Measurements from ENCODE around the gene SNX21.
A peak's percentile ranks its signal among the peaks of the same experiment; 100 is the strongest.
"Not testable (repeated sequence)": the region's sequence is repeated elsewhere in the genome, so short reads cannot be mapped to it uniquely, and the experiment has no call there.

SNX21 gene

DNA sequence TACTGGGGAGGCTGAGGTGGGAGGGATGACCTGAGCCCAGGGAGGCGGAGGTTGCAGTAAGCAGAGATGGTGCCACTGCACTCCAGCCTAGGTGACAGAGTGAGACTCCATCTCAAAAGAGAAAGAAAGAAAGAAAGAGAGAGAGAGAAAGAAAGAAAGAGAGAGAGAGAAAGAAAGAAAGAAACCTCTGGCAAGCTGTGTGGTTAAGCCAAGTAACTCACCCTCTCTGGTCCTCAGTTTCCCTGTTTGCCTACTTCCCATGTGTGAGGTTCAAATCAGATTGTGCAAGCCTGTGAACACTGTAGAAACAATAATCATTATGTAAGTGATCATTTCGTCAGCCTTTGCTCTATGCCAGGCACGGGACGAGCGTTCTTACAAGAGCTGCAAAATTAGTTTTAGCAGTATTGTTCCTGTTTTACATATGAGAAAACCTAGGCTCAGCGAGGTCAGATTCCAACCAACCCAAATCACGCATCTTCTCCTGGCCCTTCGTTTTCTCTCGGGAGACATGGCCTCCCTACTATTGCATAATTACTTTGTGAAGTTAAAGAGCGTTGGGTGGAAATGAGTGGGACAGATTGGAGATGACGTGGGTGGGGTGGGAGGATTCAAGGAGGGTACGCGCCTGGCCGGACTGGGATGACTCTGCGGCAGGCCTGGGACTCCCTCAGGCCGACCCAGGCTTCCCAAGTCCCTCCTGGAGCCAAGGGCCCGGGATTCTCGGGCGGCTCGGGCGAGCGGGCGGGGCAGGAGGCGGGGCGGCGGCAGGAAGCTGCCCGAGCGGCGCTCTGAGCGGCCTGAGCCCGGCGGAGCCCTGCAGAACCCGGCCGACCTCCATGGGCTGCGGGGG lies at the start of gene SNX21:
SNX21 (plus strand) TSS at position 770 of the 853 bp plus-strand sequence. CDS start 121 bp downstream, outside the sequence.
- H3K4me1 ChIP-seq (ENCODE audit: control insufficient read depth, insufficient read depth, low read length, unreplicated experiment) = peaks cover 25% of the 10 kb centered on the region
- no peaks in the 10 kb centered on the region for H3K27me3 ChIP-seq (ENCODE audit: insufficient read depth, low read length)
- no peaks in the 10 kb centered on the region for H3K36me3 ChIP-seq (ENCODE audit: insufficient read depth, low read length)
- peak within 1 kb of the TSS; percentile 73 for H2AFZ ChIP-seq (ENCODE audit: low read length, unreplicated experiment)
- peak within 1 kb of the TSS; percentile 88 for H3K4me3 ChIP-seq (ENCODE audit: low read depth, low read length)
- peak within 1 kb of the TSS; percentile 82 for H3K27ac ChIP-seq (ENCODE audit: low read depth, low read length)
- peaks cover 16% of the 10 kb centered on the region for H3K79me2 ChIP-seq (ENCODE audit: control insufficient read depth, insufficient read depth, low read length, unreplicated experiment)

- Histone ChIP-seq H3K4me1 (ENCODE audit: control insufficient read depth, insufficient read depth, low read length, unreplicated experiment) (peaks cover 4% of the 10 kb centered on the region), H3K27ac (ENCODE audit: low read depth, low read length) (no peak overlapping the region)
These were observed 45.2 kb upstream of the SNX21 start for GRCh38 chr20:45788351-45788750.

DNA sequence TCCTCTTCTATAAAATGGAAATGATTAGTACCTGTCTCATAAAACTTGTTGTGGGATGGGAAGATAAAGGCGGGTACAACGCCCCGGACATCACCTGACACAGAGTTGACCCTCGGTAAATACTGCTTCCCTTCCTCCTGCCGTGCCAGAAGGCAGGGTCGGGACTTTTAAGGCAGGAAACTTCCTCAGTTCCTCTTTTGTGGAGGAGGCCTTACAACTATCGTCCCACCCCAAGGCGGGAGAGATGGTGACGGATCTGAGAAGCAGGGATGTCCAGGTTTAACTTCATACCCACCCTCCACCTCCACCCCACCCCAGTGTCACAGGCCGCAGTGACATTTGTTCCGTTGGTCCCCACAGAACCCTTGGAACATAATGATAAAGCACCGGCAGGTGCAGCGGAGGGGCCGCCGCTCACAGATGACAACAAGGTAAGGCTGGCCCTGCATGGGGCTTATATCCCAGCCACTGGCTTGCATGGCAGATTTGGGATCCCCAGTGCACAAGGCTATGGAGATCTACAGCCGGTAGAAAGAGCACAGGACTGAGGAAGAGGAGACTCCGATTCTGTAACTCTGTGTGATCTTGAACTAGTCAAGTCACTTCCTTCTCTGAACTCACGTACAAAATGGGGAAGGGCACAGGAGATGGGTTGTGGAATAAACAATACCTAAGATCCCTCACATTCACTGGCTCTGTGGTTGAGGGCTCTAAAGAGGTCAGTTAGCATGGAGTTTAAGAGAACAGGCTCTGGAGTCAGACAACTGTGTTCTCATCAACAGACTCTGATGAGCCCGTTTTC lies 41.1 kb upstream of the SNX21 start:
- Histone ChIP-seq H3K27me3 (ENCODE audit: insufficient read depth, low read length) (no peaks in the 10 kb centered on the region), H3K36me3 (ENCODE audit: insufficient read depth, low read length) (peaks cover 20% of the 10 kb centered on the region; the same call in 1 of the 2 replicates), H2AFZ (ENCODE audit: low read length, unreplicated experiment) (peak overlapping the region; percentile 94), H3K79me2 (ENCODE audit: control insufficient read depth, insufficient read depth, low read length, unreplicated experiment) (peaks cover 12% of the 10 kb centered on the region), H3K27ac (ENCODE audit: low read depth, low read length) (peak overlapping the region; percentile 52), H3K4me1 (ENCODE audit: control insufficient read depth, insufficient read depth, low read length, unreplicated experiment) (peaks cover 4% of the 10 kb centered on the region), H3K4me3 (ENCODE audit: low read depth, low read length) (peak overlapping the region; percentile 94)

More at GRCh38 chr20:45788351-45788750, 45.2 kb upstream of the SNX21 start:
- Histone ChIP-seq H2AFZ (ENCODE audit: low read length, unreplicated experiment) (no peak overlapping the region), H3K27me3 (ENCODE audit: insufficient read depth, low read length) (no peaks in the 10 kb centered on the region), H3K36me3 (ENCODE audit: insufficient read depth, low read length) (no peaks in the 10 kb centered on the region), H3K79me2 (ENCODE audit: control insufficient read depth, insufficient read depth, low read length, unreplicated experiment) (peaks cover 12% of the 10 kb centered on the region), H3K4me3 (ENCODE audit: low read depth, low read length) (no peak overlapping the region)

- peaks cover 12% of the 10 kb centered on the region for H3K79me2 ChIP-seq (ENCODE audit: control insufficient read depth, insufficient read depth, low read length, unreplicated experiment)
- no peaks in the 10 kb centered on the region for H3K27me3 ChIP-seq (ENCODE audit: insufficient read depth, low read length)
- peaks cover 23% of the 10 kb centered on the region; the same call in 1 of the 2 replicates for H3K36me3 ChIP-seq (ENCODE audit: insufficient read depth, low read length)
- H3K27ac ChIP-seq (ENCODE audit: low read depth, low read length) = no peak overlapping the region
- H3K4me1 ChIP-seq (ENCODE audit: control insufficient read depth, insufficient read depth, low read length, unreplicated experiment) = peaks cover 4% of the 10 kb centered on the region
- no peak overlapping the region for H3K4me3 ChIP-seq (ENCODE audit: low read depth, low read length)
- no peak overlapping the region for H2AFZ ChIP-seq (ENCODE audit: low read length, unreplicated experiment)
These were observed 37.1 kb upstream of the SNX21 start for GRCh38 chr20:45796337-45797065.

GRCh38 chr20:45797510-45797909 lies 36.1 kb upstream of the SNX21 start:
- H3K4me3 ChIP-seq (ENCODE audit: low read depth, low read length); H3K79me2 ChIP-seq (ENCODE audit: control insufficient read depth, insufficient read depth, low read length, unreplicated experiment); H3K27ac ChIP-seq (ENCODE audit: low read depth, low read length); H3K4me1 ChIP-seq (ENCODE audit: control insufficient read depth, insufficient read depth, low read length, unreplicated experiment); H2AFZ ChIP-seq (ENCODE audit: low read length, unreplicated experiment); H3K27me3 ChIP-seq (ENCODE audit: insufficient read depth, low read length): not testable (repeated sequence)
- peaks cover 23% of the 10 kb centered on the region; the same call in 1 of the 2 replicates for H3K36me3 ChIP-seq (ENCODE audit: insufficient read depth, low read length)

GRCh38 chr20:45797955-45798354 lies 35.6 kb upstream of the SNX21 start:
- not testable (repeated sequence) for H3K27me3 ChIP-seq (ENCODE audit: insufficient read depth, low read length); H3K4me3 ChIP-seq (ENCODE audit: low read depth, low read length); H3K27ac ChIP-seq (ENCODE audit: low read depth, low read length); H2AFZ ChIP-seq (ENCODE audit: low read length, unreplicated experiment); H3K4me1 ChIP-seq (ENCODE audit: control insufficient read depth, insufficient read depth, low read length, unreplicated experiment); H3K79me2 ChIP-seq (ENCODE audit: control insufficient read depth, insufficient read depth, low read length, unreplicated experiment)
- H3K36me3 ChIP-seq (ENCODE audit: insufficient read depth, low read length) = peaks cover 23% of the 10 kb centered on the region; the same call in 1 of the 2 replicates

DNA sequence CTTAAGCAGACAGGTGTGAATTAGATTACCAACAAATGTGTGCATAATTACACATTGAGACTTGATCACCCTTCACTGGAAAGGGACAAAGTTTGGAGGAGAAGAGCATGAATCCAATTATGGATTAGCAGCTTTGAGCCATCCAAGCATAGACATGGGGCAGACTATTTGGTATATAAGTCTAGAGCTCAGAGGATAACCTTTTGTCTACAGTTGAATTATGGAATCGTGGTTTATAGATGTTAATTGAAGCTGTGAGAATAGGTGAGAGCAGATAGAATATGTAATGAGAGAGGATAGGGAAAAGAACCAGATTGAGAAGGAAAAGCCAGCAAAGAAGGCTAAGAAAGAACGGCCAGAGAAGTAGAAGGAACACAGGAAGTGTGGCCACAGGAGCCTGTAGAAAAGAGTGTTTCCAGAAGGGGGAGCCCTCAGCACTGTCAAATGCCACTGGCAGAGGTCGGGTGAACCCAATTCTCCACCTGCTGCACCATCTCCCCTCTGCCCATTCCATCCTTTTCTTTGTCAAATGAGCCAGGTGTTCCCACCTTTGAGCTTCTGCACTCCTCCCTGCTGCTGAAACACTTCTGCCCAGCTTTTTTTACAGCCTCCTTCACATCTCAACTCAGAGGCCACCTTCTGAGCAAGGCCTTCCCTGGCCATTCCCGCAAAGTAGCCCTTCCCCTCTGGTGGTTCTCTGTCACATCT lies 34.5 kb upstream of the SNX21 start:
- no peak overlapping the region for H3K4me3 ChIP-seq (ENCODE audit: low read depth, low read length)
- no peaks in the 10 kb centered on the region for H3K4me1 ChIP-seq (ENCODE audit: control insufficient read depth, insufficient read depth, low read length, unreplicated experiment)
- peak overlapping the region; percentile 8; the same call in 1 of the 2 replicates for H3K27ac ChIP-seq (ENCODE audit: low read depth, low read length)
- no peak overlapping the region for H2AFZ ChIP-seq (ENCODE audit: low read length, unreplicated experiment)
- no peaks in the 10 kb centered on the region for H3K27me3 ChIP-seq (ENCODE audit: insufficient read depth, low read length)
- H3K36me3 ChIP-seq (ENCODE audit: insufficient read depth, low read length) = peaks cover 26% of the 10 kb centered on the region
- no peaks in the 10 kb centered on the region for H3K79me2 ChIP-seq (ENCODE audit: control insufficient read depth, insufficient read depth, low read length, unreplicated experiment)

DNA sequence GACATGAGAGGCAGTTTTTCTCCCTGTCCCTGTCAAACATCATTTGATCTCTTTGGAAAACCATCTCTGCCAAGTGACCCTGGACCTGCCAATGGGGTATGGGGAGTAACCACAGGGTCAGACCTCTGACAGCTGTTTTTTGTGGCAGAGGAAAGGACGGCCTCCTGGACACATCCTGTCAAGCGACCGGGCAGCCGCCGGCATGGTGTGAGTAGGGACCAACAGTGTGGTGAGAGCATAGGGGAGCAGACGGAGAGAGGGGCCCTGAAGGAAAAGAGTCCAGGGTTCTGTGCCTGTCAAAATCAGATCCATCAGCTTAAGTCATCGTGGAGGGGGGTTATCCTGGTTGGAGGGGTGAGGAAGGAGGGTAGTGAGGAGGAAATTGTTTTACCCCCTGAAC lies 31.7 kb upstream of the SNX21 start:
- no peaks in the 10 kb centered on the region for H3K4me1 ChIP-seq (ENCODE audit: control insufficient read depth, insufficient read depth, low read length, unreplicated experiment)
- no peaks in the 10 kb centered on the region for H3K79me2 ChIP-seq (ENCODE audit: control insufficient read depth, insufficient read depth, low read length, unreplicated experiment)
- H3K27me3 ChIP-seq (ENCODE audit: insufficient read depth, low read length) = no peaks in the 10 kb centered on the region
- H3K27ac ChIP-seq (ENCODE audit: low read depth, low read length) = no peak overlapping the region
- no peak overlapping the region for H3K4me3 ChIP-seq (ENCODE audit: low read depth, low read length)
- H3K36me3 ChIP-seq (ENCODE audit: insufficient read depth, low read length) = peaks cover 12% of the 10 kb centered on the region
- H2AFZ ChIP-seq (ENCODE audit: low read length, unreplicated experiment) = no peak overlapping the region

GRCh38 chr20:45810191-45810970 lies 23.2 kb upstream of the SNX21 start:
- Histone ChIP-seq H3K36me3 (ENCODE audit: insufficient read depth, low read length) (peaks cover 12% of the 10 kb centered on the region), H3K79me2 (ENCODE audit: control insufficient read depth, insufficient read depth, low read length, unreplicated experiment) (peaks cover 25% of the 10 kb centered on the region), H3K27me3 (ENCODE audit: insufficient read depth, low read length) (no peaks in the 10 kb centered on the region), H3K4me1 (ENCODE audit: control insufficient read depth, insufficient read depth, low read length, unreplicated experiment) (peaks cover 4% of the 10 kb centered on the region), H2AFZ (ENCODE audit: low read length, unreplicated experiment) (no peak overlapping the region), H3K4me3 (ENCODE audit: low read depth, low read length) (no peak overlapping the region), H3K27ac (ENCODE audit: low read depth, low read length) (no peak overlapping the region)

All from ACC112 (cell line).